ENCODE data around the gene DDX54. TPM values are rescaled to one million over a fixed set of nuclear protein-coding genes. Genes with fewer than 3 reads are reported as not detected.

DDX54 gene
- total RNA-seq, 1 donor from 2014 or later = 36.9 TPM

- no peak overlapping the region for H3K27ac ChIP-seq
- no peaks in the 10 kb centered on the region for H3K79me2 ChIP-seq (ENCODE audit: low read depth)
- no peak overlapping the region for H3K4me3 Mint-ChIP-seq
- no peaks in the 10 kb centered on the region for H3K9me3 Mint-ChIP-seq
- H3K4me1 Mint-ChIP-seq = peaks cover 5% of the 10 kb centered on the region
- no peaks in the 10 kb centered on the region for H3K9me3 ChIP-seq (ENCODE audit: low read depth)
- TF ChIP-seq EZH2phosphoT487 (IDR thresholded peaks at IDR 0.05) = no peak
- no peak for TF ChIP-seq EZH2 (IDR thresholded peaks at IDR 0.05)
- no peak overlapping the region for H2AFZ ChIP-seq (replicated peaks)
- H3K9ac ChIP-seq = no peak overlapping the region
- H3K36me3 Mint-ChIP-seq = peaks cover 22% of the 10 kb centered on the region
- H3K27me3 Mint-ChIP-seq (ENCODE audit: insufficient read depth, low read depth) = no peaks in the 10 kb centered on the region
- no peak for DNase-seq (ENCODE audit: low spot score)
- H3K4me3 ChIP-seq = no peak overlapping the region
- no peaks in the 10 kb centered on the region for H3K4me1 ChIP-seq
- peaks cover 2% of the 10 kb centered on the region for H3K36me3 ChIP-seq
- H4K20me1 ChIP-seq (ENCODE audit: low read depth) = peaks cover 11% of the 10 kb centered on the region
- H3K4me2 ChIP-seq = no peak overlapping the region
- H3K27me3 ChIP-seq = no peaks in the 10 kb centered on the region
- H3F3A ChIP-seq (ENCODE audit: low read depth) = peaks cover 2% of the 10 kb centered on the region
- no peak overlapping the region for H3K27ac Mint-ChIP-seq
These were observed 17.4 kb downstream of the DDX54 start for GRCh38 chr12:113167868-113168267.

- no peak for DNase-seq (ENCODE audit: low spot score)
- TF ChIP-seq EZH2 (IDR thresholded peaks at IDR 0.05) = no peak
- no peak for TF ChIP-seq CTCF (IDR thresholded peaks at IDR 0.05)
- TF ChIP-seq EZH2phosphoT487 (IDR thresholded peaks at IDR 0.05) = no peak
These were observed 19.5 kb downstream of the DDX54 start for GRCh38 chr12:113165521-113166450.

GRCh38 chr12:113164014-113164413 is 21.3 kb downstream of the DDX54 start:
- Mint-ChIP-seq H3K4me1 (peaks cover 29% of the 10 kb centered on the region), H3K27me3 (ENCODE audit: insufficient read depth, low read depth) (no peaks in the 10 kb centered on the region), H3K36me3 (peaks cover 10% of the 10 kb centered on the region), H3K9me3 (no peaks in the 10 kb centered on the region), H3K27ac (no peak overlapping the region), H3K4me3 (no peak overlapping the region)
- Histone ChIP-seq H3K27ac (no peak overlapping the region), H3K4me1 (peaks cover 17% of the 10 kb centered on the region), H3F3A (ENCODE audit: low read depth) (peaks cover 19% of the 10 kb centered on the region), H3K79me2 (ENCODE audit: low read depth) (no peaks in the 10 kb centered on the region), H2AFZ (replicated peaks) (no peak overlapping the region), H3K4me3 (no peak overlapping the region), H3K4me2 (no peak overlapping the region), H3K9me3 (ENCODE audit: low read depth) (no peaks in the 10 kb centered on the region), H3K36me3 (no peaks in the 10 kb centered on the region), H4K20me1 (ENCODE audit: low read depth) (peaks cover 42% of the 10 kb centered on the region), H3K9ac (no peak overlapping the region), H3K27me3 (no peaks in the 10 kb centered on the region)
- TF ChIP-seq CTCF (IDR thresholded peaks at IDR 0.05) (no peak), EZH2phosphoT487 (IDR thresholded peaks at IDR 0.05) (no peak), EZH2 (IDR thresholded peaks at IDR 0.05) (no peak)
- no peak for DNase-seq (ENCODE audit: low spot score)

More at GRCh38 chr12:113165521-113166450, 19.5 kb downstream of the DDX54 start:
- Mint-ChIP-seq H3K27me3 (ENCODE audit: insufficient read depth, low read depth) (no peaks in the 10 kb centered on the region), H3K27ac (no peak overlapping the region), H3K9me3 (no peaks in the 10 kb centered on the region), H3K4me1 (peaks cover 23% of the 10 kb centered on the region), H3K36me3 (peaks cover 9% of the 10 kb centered on the region), H3K4me3 (no peak overlapping the region)
- peaks cover 19% of the 10 kb centered on the region for H3F3A ChIP-seq (ENCODE audit: low read depth)
- no peak overlapping the region for H3K4me3 ChIP-seq
- H2AFZ ChIP-seq (replicated peaks) = no peak overlapping the region
- H3K9ac ChIP-seq = no peak overlapping the region
- no peak overlapping the region for H3K4me2 ChIP-seq
- H3K9me3 ChIP-seq (ENCODE audit: low read depth) = no peaks in the 10 kb centered on the region
- H3K27ac ChIP-seq = no peak overlapping the region
- H3K36me3 ChIP-seq = no peaks in the 10 kb centered on the region
- H3K27me3 ChIP-seq = no peaks in the 10 kb centered on the region
- H4K20me1 ChIP-seq (ENCODE audit: low read depth) = peaks cover 27% of the 10 kb centered on the region
- H3K4me1 ChIP-seq = peaks cover 15% of the 10 kb centered on the region
- no peaks in the 10 kb centered on the region for H3K79me2 ChIP-seq (ENCODE audit: low read depth)

- H3K27ac Mint-ChIP-seq = no peak overlapping the region
These were observed 22.3 kb downstream of the DDX54 start for GRCh38 chr12:113163030-113163360.

More at GRCh38 chr12:113163030-113163360, 22.3 kb downstream of the DDX54 start:
- Histone ChIP-seq H3F3A (ENCODE audit: low read depth) (peaks cover 19% of the 10 kb centered on the region), H3K9ac (no peak overlapping the region), H3K9me3 (ENCODE audit: low read depth) (no peaks in the 10 kb centered on the region), H3K36me3 (no peaks in the 10 kb centered on the region), H3K4me3 (no peak overlapping the region), H3K4me2 (no peak overlapping the region), H2AFZ (replicated peaks) (no peak overlapping the region), H4K20me1 (ENCODE audit: low read depth) (peaks cover 46% of the 10 kb centered on the region), H3K4me1 (peaks cover 17% of the 10 kb centered on the region), H3K79me2 (ENCODE audit: low read depth) (no peaks in the 10 kb centered on the region), H3K27ac (no peak overlapping the region), H3K27me3 (no peaks in the 10 kb centered on the region)
- DNase-seq (ENCODE audit: low spot score) = no peak
- no peaks in the 10 kb centered on the region for H3K27me3 Mint-ChIP-seq (ENCODE audit: insufficient read depth, low read depth)
- no peaks in the 10 kb centered on the region for H3K9me3 Mint-ChIP-seq
- H3K36me3 Mint-ChIP-seq = peaks cover 10% of the 10 kb centered on the region
- H3K4me1 Mint-ChIP-seq = peaks cover 29% of the 10 kb centered on the region
- TF ChIP-seq EZH2 (IDR thresholded peaks at IDR 0.05) (no peak), EZH2phosphoT487 (IDR thresholded peaks at IDR 0.05) (no peak), CTCF (IDR thresholded peaks at IDR 0.05) (no peak)
- H3K4me3 Mint-ChIP-seq = no peak overlapping the region
